HUES48 (cell line): ENCODE data around the gene ST8SIA1.

Source experiments
- H3K27ac ChIP-seq: one replicate; pipeline ENCODE4 v1.7.0; 2013; ENCODE audit warnings: low read depth, low read length, inconsistent platforms
- H3K27me3 ChIP-seq: 2 replicates; pipeline ENCODE4 v1.6.1; 2013; ENCODE audit warnings: mild to moderate bottlenecking, low read length; ENCODE audit not compliant: control insufficient read depth, insufficient read depth
- H3K36me3 ChIP-seq: 2 replicates; pipeline ENCODE4 v1.6.1; 2013; ENCODE audit warnings: low read length; ENCODE audit not compliant: control insufficient read depth, insufficient read depth
- H3K4me1 ChIP-seq: 2 replicates; pipeline ENCODE4 v1.6.1; 2013; ENCODE audit warnings: mild to moderate bottlenecking, low read length; ENCODE audit not compliant: control insufficient read depth, insufficient read depth
- H3K4me3 ChIP-seq: 2 replicates; pipeline ENCODE4 v1.5.1; 2013; ENCODE audit warnings: mild to moderate bottlenecking, low read depth, low read length
- H3K9ac ChIP-seq: 2 replicates; pipeline ENCODE4 v1.6.1; 2013; ENCODE audit warnings: mild to moderate bottlenecking, low read depth, low read length, moderate library complexity
- H3K9me3 ChIP-seq: 2 replicates; pipeline ENCODE4 v1.6.1; 2013; ENCODE audit warnings: low read length; ENCODE audit not compliant: control insufficient read depth, insufficient read depth

ST8SIA1 gene

DNA sequence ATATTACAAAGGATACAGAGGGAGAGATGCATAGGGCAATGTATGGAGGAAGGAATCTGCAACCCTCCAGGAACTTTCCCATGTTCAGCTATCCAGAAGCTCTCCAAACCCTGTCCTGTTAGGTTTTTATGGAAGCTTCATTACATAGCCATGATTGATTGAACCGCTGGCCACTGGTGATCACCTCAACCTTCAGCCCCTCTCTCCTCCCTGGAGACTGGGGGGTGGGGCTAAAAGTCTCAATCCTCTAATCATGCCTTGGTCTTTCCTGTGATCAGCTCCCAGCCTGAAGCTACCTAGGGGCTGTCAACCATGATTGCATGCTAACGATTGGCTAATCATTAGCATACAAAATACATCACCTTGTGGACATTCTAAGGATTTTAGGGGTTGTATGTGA is 123.4 kb downstream of the ST8SIA1 start:
- Histone ChIP-seq H3K36me3 (no peaks in the 10 kb centered on the region), H3K4me1 (no peaks in the 10 kb centered on the region), H3K27me3 (no peaks in the 10 kb centered on the region), H3K27ac (no peak overlapping the region), H3K9me3 (no peaks in the 10 kb centered on the region), H3K4me3 (no peak overlapping the region), H3K9ac (no peak overlapping the region)

DNA sequence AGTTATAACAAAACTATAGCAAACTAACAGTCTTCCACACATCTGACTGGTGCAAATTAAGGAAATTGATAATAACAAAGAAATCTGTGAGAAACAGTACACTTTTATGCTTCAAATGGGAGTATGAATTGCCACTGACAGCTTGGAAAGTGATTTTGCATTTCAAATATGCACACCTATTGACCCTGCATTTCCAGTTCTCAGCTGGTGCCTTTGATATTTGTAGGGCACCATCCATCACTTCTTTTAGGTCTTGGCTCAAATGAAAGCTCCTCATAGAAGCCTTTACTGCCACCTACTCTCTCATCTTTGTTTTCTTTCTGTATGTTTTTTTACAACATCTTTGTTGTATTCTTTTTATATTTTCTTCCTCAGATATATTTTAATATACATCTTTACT is 125.1 kb downstream of the ST8SIA1 start:
- Histone ChIP-seq H3K27me3 (no peaks in the 10 kb centered on the region), H3K4me1 (no peaks in the 10 kb centered on the region), H3K27ac (no peak overlapping the region), H3K4me3 (no peak overlapping the region), H3K36me3 (no peaks in the 10 kb centered on the region), H3K9ac (no peak overlapping the region), H3K9me3 (no peaks in the 10 kb centered on the region)

DNA sequence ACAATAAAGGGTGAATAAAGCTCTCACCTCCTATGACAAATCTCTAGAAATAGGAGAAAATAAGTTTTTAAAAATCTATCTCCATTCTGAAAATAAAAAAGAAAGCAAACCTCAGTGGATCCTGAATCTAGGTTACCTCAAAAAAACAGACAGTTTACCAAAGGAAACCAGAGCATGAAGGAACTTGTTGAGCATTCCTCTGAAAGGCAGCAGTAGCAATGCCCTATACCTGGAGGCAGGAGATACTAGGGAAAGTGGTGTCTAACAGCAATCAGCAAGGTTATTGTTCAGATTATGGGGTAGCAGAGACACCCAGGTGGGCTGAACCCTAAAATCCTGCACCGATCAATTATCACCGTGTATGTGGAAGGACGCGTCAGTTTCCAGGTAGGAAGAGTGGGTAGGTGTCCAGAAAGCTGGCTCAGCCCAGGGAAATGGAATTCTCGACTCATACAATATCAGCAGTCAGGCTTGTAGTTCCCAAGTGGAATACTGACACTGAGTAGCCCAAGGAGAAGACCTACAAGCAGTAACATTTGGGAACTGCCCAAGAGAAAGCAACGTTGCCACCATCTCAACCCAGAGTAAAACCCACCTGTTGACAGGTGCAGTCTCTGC is 128.3 kb downstream of the ST8SIA1 start:
- Histone ChIP-seq H3K36me3 (no peaks in the 10 kb centered on the region), H3K27me3 (no peaks in the 10 kb centered on the region), H3K9me3 (no peaks in the 10 kb centered on the region), H3K27ac (no peak overlapping the region), H3K4me3 (no peak overlapping the region), H3K9ac (no peak overlapping the region), H3K4me1 (no peaks in the 10 kb centered on the region)

DNA sequence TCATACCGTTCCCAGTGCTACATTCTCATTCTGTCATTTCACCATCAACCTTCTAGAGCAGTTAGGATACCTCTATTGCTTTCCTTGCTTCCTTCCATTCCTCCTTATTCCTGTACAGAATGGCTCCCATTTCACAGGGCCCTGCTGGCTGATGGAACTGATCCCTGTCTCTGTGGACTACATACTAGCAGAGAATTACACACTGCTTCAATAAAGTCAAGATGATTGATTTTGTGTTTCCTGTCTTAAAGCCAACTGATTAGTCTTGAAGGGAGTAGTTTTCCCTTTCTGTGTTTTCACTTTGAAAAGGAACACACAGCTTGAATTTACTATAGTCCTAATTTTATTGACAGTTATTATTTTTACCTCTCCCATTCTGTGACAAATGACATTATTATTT is 130.1 kb downstream of the ST8SIA1 start:
- no peak overlapping the region for H3K9ac ChIP-seq
- H3K4me3 ChIP-seq = no peak overlapping the region
- no peak overlapping the region for H3K27ac ChIP-seq
- no peaks in the 10 kb centered on the region for H3K36me3 ChIP-seq
- no peaks in the 10 kb centered on the region for H3K27me3 ChIP-seq
- H3K4me1 ChIP-seq = no peaks in the 10 kb centered on the region
- no peaks in the 10 kb centered on the region for H3K9me3 ChIP-seq

DNA sequence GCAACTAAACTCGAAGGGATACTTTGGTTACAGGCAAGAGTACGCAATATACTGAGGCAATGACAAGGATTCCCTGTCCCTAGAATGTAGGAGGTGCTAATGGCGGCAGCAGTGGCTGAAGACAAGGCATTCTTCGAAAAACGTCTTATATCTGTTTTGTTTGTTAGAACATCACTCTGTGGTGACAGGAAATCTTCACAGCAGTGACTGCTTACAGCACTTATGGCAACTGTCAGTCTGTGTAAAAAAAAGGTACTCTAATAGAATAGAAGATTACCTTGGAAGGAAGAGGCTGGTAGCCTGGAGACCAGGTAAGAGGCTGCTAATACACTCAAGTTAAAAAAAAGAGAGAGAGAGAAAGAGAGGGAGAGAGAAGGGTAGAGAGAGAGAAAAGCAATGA is 131.7 kb downstream of the ST8SIA1 start:
- Histone ChIP-seq H3K27me3 (no peaks in the 10 kb centered on the region), H3K4me3 (no peak overlapping the region), H3K36me3 (no peaks in the 10 kb centered on the region), H3K9ac (no peak overlapping the region), H3K9me3 (no peaks in the 10 kb centered on the region), H3K4me1 (no peaks in the 10 kb centered on the region), H3K27ac (no peak overlapping the region)

DNA sequence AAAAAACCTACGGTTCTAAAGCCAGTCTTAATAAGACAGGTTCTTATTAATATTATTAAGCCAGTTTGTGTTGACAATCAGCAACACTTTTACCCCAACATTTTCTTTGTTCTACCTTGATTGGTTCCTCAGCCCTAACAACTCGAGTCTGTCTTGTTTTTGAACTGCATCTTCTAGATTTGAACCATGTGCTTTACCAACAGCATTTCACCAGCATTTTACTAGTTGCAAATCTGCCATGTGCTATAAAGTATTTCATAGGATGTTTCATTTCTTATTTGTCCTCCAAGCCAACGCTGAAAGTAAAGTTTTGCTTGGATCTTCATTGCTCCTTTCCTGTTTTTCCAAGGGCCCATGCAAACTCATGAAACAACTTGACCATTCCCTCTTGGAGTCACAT is 133.4 kb downstream of the ST8SIA1 start:
- H3K36me3 ChIP-seq = no peaks in the 10 kb centered on the region
- no peaks in the 10 kb centered on the region for H3K4me1 ChIP-seq
- no peaks in the 10 kb centered on the region for H3K27me3 ChIP-seq
- H3K4me3 ChIP-seq = no peak overlapping the region
- H3K9ac ChIP-seq = no peak overlapping the region
- H3K9me3 ChIP-seq = no peaks in the 10 kb centered on the region
- no peak overlapping the region for H3K27ac ChIP-seq

DNA sequence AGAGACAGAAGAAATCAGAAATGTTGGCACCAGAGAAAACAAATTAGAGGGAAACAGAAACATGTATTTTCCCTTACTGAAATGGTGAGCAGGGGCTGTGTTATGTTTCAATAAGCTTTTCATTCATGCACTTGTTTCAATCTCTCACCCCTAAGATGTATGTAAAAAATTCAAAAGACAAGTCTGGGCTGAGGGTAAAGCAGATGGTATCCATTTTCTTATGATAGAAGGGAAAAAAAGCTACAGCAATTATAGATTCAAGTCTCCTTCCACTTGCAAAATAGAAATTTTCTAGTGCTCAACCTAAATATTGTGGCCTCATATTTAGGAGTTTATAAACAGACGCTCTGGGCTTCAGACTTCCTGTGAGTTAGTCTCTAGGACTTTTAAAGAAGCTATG is 138.3 kb downstream of the ST8SIA1 start:
- H3K27ac ChIP-seq = no peak overlapping the region
- H3K4me1 ChIP-seq = no peaks in the 10 kb centered on the region
- no peaks in the 10 kb centered on the region for H3K36me3 ChIP-seq
- no peak overlapping the region for H3K4me3 ChIP-seq
- H3K9me3 ChIP-seq = no peaks in the 10 kb centered on the region
- H3K9ac ChIP-seq = no peak overlapping the region
- H3K27me3 ChIP-seq = no peaks in the 10 kb centered on the region

DNA sequence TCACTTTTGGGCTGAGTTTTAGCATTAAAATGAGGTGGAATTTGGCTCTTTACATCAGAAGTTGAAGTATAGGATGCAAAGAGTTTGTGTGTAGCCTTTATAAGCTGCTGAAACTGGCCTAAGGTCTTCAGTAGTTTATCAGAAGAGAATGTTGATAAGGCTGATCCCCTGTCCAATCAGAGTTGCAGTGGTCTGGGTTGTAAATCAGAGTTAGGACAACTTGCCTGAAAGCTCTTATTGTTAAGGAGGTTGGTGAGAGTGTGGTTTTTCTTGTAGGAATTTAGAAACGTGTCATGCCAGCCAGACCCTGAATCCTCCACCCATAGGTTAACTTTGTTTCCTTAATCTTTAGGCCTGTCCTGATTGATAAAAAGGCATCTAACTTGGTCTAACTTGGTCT is 143.5 kb downstream of the ST8SIA1 start:
- no peaks in the 10 kb centered on the region for H3K4me1 ChIP-seq

DNA sequence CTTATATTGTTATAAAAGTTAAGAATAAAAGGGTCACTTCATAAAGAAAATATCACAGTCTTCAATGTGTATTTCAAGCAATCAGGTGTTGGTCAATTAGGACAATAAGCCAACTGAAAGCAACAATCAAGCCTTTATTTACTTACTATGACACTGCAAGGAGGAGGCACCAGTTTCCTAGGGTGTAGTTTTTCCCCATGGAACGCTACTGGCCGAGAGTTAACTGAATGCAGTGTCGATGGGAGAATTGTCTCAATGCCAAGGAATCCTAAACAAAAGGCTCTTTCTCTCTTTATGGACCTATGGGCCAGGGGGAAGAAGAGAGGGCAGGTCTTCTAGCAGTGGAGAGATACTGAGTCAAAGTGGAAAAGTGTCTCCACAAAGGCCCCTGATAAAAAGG is 146.1 kb downstream of the ST8SIA1 start:
- Histone ChIP-seq H3K27ac (no peak overlapping the region), H3K9ac (no peak overlapping the region), H3K4me1 (no peaks in the 10 kb centered on the region)

More for the DNA sequence above, 143.5 kb downstream of the ST8SIA1 start:
- Histone ChIP-seq H3K4me3 (no peak overlapping the region), H3K36me3 (no peaks in the 10 kb centered on the region), H3K9ac (no peak overlapping the region), H3K27ac (no peak overlapping the region), H3K9me3 (no peaks in the 10 kb centered on the region), H3K27me3 (no peaks in the 10 kb centered on the region)

DNA sequence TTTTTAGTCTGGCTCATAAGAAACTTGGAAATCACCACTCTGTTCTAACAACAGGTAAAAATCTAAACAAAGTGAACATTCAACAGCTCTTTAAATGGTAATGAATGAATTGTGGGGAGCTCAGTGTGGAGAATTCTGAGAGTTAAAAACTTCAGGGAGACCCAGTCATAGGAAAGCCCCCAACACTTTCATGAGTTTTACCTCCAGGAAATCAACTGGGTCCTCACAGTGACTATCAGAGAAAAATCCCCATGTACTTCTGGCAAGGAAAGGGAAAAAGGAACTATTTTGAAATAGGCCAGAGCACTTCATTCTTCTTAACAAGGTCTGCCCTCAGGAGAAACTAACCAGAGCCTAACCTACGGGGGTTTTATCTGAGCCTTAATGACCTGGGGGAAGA is 153.8 kb downstream of the ST8SIA1 start:
- no peaks in the 10 kb centered on the region for H3K36me3 ChIP-seq
- H3K4me3 ChIP-seq = no peak overlapping the region
- H3K9me3 ChIP-seq = no peaks in the 10 kb centered on the region

More for the DNA sequence above, 146.1 kb downstream of the ST8SIA1 start:
- H3K9me3 ChIP-seq = no peaks in the 10 kb centered on the region
- H3K36me3 ChIP-seq = no peaks in the 10 kb centered on the region
- no peak overlapping the region for H3K4me3 ChIP-seq
- H3K27me3 ChIP-seq = no peaks in the 10 kb centered on the region

DNA sequence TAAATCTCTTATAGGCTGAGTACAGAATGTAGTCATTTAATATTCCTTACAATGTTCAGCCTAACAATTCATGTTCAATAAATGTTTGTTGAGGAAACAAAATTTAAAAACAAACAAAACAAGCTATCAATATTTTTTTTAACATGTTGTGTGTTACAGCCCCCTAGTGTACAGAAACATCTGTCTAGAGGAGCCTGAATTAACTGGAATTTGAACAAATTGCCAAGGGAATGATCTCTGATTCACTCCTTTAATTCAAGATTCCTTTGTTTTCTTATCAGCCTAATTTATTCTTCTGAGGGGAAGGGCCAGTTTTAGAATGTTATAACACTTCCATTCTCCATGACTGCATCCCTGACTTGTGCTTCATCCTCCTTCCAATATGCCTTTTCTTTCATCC is 161.3 kb downstream of the ST8SIA1 start:
- no peaks in the 10 kb centered on the region for H3K4me1 ChIP-seq
- H3K4me3 ChIP-seq = no peak overlapping the region
- H3K9me3 ChIP-seq = no peaks in the 10 kb centered on the region
- no peaks in the 10 kb centered on the region for H3K27me3 ChIP-seq
- no peak overlapping the region for H3K27ac ChIP-seq
- no peaks in the 10 kb centered on the region for H3K36me3 ChIP-seq
- H3K9ac ChIP-seq = no peak overlapping the region

More for the DNA sequence above, 153.8 kb downstream of the ST8SIA1 start:
- no peaks in the 10 kb centered on the region for H3K4me1 ChIP-seq
- H3K27ac ChIP-seq = no peak overlapping the region
- H3K9ac ChIP-seq = no peak overlapping the region
- no peaks in the 10 kb centered on the region for H3K27me3 ChIP-seq

DNA sequence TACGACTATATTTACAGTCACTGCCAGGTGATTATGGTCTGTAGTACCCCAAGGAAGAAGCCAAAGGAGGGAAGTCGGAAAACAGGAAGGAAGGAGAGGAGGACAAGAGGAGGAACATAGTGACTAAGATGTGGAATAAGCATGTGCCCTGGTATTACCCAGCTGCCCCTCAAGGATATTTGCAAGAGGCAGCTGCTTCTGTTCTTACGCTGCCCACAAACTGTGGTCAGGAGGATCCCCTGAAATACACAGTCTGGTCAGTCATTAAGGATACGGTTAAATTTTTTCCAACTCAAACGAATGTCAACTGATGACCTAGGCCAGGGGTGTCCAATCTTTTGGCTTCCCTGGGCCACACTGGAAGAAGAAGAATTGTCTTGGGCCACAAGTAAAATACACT is 162.0 kb downstream of the ST8SIA1 start:
- H3K9ac ChIP-seq = no peak overlapping the region
- H3K4me3 ChIP-seq = no peak overlapping the region
- no peaks in the 10 kb centered on the region for H3K36me3 ChIP-seq
- no peaks in the 10 kb centered on the region for H3K9me3 ChIP-seq
- H3K4me1 ChIP-seq = no peaks in the 10 kb centered on the region
- H3K27ac ChIP-seq = no peak overlapping the region
- no peaks in the 10 kb centered on the region for H3K27me3 ChIP-seq
